ENCODE data around the gene SHBG. TPM values are rescaled to one million over a fixed set of nuclear protein-coding genes. Genes with fewer than 3 reads are reported as not detected.

The SHBG gene
- total and polyA plus RNA-seq, 2 of the 8 experiments (the other 6 are each of a cell fraction or from before 2014, with no cell fraction given) = 1.1 to 1.2 TPM

GRCh38 chr17:7627250-7628121, 2.4 kb upstream of the SHBG start, which contains the start of gene SAT2 (continued):
- TF ChIP-seq KDM4A (IDR thresholded peaks at IDR 0.05; ENCODE audit: low read depth, low read length, severe bottlenecking) (peak; percentile 43), EGR1 (IDR thresholded peaks at IDR 0.05; ENCODE audit: borderline replicate concordance, low read depth, low read length) (peak; percentile 50; the same call in 1 of the 2 replicates), GTF2F1 (IDR thresholded peaks at IDR 0.05; ENCODE audit: borderline replicate concordance, low read depth, low read length) (no peak), TBP (IDR thresholded peaks at IDR 0.05; ENCODE audit: low read depth, low read length) (peak; percentile 47; the same call in 1 of the 2 replicates), CHD2 (IDR thresholded peaks at IDR 0.05; ENCODE audit: low read length) (no peak), YY1 (IDR thresholded peaks at IDR 0.05; ENCODE audit: low read depth, low read length) (0 out of 2 replicates have a peak, but pooled peaks have one; percentile 2), KDM1A (IDR thresholded peaks at IDR 0.05; ENCODE audit: borderline replicate concordance, low read length) (peak; percentile 32), POLR2A (IDR thresholded peaks at IDR 0.05; ENCODE audit: control extremely low read depth in 1 of 2, low read depth in 2 of 2, low read length in 2 of 2) (peak in 1 of 2 experiments; percentile 75; a peak in 2 of 3 replicates), CTBP2 (IDR thresholded peaks at IDR 0.05; ENCODE audit: borderline replicate concordance, insufficient read depth, insufficient read length, low read length) (no peak), TCF12 (IDR thresholded peaks at IDR 0.05; ENCODE audit: low read depth, low read length) (0 out of 2 replicates have a peak, but pooled peaks have one; percentile 22), EP300 (IDR thresholded peaks at IDR 0.05; ENCODE audit: borderline replicate concordance in 1 of 2, low read depth in 2 of 2, low read length in 2 of 2) (peak in 1 of 2 experiments; percentile 77; a peak in 1 of 3 replicates), FOSL1 (IDR thresholded peaks at IDR 0.05; ENCODE audit: insufficient read depth, low read depth, low read length) (no peak), TEAD4 (IDR thresholded peaks at IDR 0.05; ENCODE audit: low read depth, low read length) (peak; percentile 82)
- TF ChIP-seq, protein P1, sequence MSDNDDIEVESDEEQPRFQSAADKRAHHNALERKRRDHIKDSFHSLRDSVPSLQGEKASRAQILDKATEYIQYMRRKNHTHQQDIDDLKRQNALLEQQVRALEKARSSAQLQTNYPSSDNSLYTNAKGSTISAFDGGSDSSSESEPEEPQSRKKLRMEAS (IDR thresholded peaks at IDR 0.05) = no peak; the same call in 1 of the 2 replicates
